Right hindlimb (tissue), 1 donor: ENCODE results near the gene ERCC6L.

Source experiments
- DNase-seq: peaks from one replicate; pipeline ENCODE4 v3.0.0-alpha.2; 2018

Gene ERCC6L

DNA sequence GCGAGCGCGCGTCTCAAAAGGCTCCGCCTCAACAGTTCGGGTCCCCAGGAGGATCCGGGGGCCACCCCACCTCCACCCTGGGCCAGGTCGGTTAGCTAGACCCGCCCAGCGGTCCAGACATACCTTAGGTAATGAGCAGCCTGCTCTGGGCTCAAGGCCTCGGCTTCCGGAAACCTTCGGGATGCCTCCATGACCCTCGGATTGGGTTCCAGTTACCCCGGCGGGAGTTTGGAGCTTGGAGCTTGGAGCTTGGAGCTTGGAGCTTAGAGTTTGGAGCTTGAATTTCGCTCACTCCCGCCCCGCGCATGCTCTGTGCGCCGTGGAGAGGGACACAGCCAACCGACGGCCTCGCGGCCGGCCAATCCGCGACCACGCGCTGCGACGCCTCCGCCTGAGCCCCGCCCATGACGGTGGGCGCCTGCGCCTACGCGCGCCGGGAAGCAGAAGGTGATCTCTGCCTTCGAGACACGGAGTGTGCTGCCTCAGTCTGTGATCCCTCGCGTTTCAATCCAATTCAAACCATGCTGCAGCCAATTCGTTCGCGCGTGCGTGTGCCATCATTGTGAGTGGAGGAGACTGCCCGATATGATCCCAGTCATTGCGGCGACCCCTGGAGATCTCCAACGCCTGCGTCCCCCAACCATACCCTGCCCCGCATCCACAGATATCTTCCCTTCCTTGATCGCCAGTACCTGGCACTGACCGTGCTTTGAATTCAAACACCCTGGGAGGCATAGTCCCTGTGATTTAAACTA, at the start of gene ERCC6L:
Gene ERCC6L, minus strand, starts transcription at position 307 of the 755 bp plus-strand sequence. Its CDS starts 116 bp downstream, at position 191.
- DNase-seq, result peak; percentile 93

DNA sequence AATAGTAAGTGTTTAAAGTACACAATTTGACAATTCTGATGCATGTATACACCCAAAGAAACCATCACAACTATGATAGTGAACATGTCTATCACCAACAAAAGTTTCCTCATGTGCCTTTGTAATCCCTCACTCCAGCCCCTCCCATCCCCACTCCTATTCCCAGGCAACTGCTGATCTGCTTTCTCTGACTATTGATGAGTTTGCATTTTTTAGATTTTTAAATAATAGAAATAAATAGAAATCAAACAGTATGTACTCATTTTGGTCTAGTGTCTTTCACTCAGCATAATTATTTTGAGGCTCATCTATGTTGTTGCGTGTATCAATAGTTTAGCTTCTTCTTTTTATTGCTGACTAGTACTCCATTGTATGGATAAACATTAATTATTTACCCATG, 43.5 kb upstream of the ERCC6L start:
- DNase-seq, result no peak

GRCh38 chrX:72280321-72280845, 41.6 kb upstream of the ERCC6L start:
- no peak for DNase-seq

GRCh38 chrX:72276478-72276953, 37.7 kb upstream of the ERCC6L start:
- DNase-seq, result no peak

DNA sequence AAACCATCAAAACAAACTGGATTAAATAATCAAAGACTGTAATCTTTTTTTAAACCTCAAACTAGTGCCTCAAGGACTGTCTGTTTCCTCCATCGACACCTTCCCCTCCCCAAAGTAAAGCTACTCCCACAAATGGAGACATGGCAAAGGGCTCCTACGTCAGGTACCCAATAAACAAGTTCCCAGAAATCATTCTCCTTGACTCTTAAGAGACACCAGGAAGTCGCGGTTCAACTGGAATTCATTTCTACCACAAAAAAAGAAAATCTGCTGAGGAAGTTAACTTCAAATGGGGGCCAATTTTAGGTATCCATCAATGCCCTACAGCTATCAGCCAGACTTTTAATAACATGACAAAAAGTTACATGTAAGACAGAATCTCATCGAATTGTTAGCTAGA, 35.7 kb upstream of the ERCC6L start:
- DNase-seq, result no peak

DNA sequence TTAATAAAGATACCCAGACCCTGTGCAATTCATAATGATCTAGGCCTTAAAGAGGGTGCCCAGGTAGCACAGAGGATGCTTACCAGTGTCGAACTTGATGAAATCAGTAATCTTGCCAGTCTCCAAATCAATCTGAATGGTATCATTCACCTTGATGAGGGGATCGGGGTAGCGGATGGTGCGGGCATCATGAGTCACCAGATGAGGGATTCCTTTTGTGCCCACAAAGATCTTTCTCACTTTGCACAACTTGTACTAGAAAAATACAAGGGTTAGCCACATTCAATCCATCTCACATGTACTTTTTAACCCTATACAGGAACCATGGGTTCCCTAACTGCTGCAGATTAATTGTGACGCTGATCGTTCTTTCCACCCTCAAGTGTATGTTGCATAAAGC, 34.9 kb upstream of the ERCC6L start:
- DNase-seq, result no peak

DNA sequence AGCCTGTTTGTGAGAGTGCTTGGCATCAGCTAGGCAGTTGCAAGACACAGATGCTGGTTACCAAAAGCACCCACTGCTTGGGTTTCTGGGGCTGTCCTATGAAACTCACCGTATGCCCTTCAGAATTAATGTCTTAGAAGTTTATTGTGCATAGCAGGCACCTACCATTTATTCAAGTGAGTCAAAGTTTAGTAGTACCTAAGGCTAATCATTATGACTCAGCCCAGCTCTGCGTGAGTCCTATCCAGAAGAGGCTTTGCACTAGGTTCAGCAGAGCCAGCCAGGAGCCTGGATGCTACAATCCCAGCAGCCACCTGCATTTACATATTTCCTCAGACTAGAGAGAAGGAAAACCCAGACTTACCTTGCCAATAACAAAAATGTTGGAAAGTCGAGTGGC, 34.0 kb upstream of the ERCC6L start:
- DNase-seq, result no peak

GRCh38 chrX:72271812-72272211, 33.0 kb upstream of the ERCC6L start:
- DNase-seq, result no peak

DNA sequence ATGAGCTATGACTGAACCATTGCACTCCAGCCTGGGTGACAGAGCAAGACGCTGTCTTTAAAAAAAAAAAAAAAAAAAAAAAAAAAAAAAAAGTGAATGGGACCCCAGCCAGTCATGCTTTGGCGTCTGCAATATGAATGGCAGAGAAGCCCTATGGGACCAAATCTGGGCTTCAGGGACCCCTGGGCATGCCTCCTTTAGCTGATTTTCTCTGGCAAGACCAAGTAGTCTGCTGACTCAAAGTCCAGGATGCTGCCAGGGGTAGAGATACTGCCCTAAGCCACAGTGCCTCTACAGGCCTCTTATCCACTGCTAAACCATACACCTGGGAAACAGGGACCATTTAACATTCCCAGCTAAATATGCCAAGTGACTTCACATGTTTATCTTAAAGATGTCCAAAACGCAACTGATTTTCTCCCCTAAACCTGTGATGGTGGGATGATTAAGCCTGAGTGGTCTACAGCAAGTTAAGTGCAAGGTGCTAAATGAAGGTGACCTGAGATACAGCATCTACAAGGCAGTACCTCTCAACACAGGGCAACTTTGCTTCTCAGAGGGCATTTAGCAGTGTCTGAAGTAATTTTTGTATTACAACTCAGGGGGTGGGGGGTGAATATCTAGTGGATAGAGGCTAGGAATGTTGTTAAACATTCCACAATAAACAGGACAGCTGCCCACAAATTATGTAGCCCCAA, 32.4 kb upstream of the ERCC6L start:
- DNase-seq, result no peak

- no peak for DNase-seq
These were observed 31.6 kb upstream of the ERCC6L start for GRCh38 chrX:72270316-72270866.

- DNase-seq, result no peak
These were observed 30.9 kb upstream of the ERCC6L start for GRCh38 chrX:72269671-72270251.

GRCh38 chrX:72268597-72269365, 30.0 kb upstream of the ERCC6L start:
- no peak for DNase-seq

- DNase-seq, result no peak
These were observed 26.4 kb upstream of the ERCC6L start for GRCh38 chrX:72265263-72265662.

GRCh38 chrX:72262077-72262476, 23.2 kb upstream of the ERCC6L start:
- DNase-seq, result no peak

DNA sequence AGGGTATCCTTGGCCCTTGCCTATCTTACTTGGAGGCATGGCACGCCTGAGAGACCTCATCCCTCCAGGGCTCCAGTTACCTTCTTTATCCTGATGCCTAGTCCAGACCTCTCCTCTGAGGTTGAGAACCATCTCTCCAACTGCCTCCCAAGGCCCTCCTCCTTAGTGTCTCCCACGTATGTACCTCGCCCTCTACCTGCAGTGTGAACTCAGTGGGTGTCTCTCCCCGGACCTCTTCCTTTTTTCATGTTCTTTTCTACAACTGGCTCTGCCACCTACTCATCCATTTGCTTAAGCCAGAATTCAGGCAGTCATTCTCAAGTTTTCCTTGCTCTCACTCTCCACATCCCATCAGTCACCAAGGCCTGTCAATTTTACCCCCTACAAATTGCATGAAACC, 21.6 kb upstream of the ERCC6L start:
- no peak for DNase-seq

DNA sequence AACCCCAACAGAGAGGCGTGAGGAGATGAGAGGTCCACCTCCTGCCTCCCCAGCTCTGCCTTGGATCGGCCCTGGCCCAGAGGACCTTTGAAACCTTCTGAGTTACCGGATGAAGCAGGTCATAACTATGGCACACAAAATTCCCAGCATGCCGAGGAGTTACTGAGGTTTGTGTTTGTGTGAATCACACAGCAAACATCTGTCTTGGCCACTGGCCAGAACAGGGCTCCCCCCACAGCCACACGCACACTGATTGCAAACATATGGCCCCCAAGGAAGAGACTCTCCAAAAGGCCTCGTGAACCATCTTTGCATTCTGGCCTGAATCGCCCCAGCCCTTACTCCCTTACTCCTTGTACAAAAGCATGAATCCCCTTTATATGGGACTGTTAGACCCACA, 19.3 kb upstream of the ERCC6L start:
- peak; percentile 24 for DNase-seq

- no peak for DNase-seq
These were observed 17.0 kb upstream of the ERCC6L start for GRCh38 chrX:72255864-72256263.

DNA sequence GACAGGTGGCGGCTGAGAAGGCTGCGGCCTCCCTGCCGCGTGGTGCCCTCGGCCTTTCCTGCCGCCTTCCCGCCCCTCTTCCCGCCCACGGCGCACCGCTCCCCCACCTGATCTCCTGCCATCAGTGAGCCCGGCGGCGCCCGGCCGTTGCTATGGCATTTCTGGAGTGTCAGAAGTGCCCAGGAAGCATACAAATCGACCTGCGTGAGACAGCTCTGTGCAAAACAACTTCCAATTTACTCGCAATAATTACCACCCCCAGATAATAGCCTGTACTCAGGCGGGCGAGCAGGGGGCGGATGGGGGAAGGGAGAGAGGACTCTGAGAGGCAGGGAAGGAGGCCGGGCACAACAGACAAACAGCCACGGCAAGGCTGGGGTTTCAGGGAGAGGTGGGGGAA, 16.6 kb upstream of the ERCC6L start:
- DNase-seq, result peak; percentile 20

GRCh38 chrX:72254816-72255215, 16.0 kb upstream of the ERCC6L start:
- DNase-seq, result no peak

DNA sequence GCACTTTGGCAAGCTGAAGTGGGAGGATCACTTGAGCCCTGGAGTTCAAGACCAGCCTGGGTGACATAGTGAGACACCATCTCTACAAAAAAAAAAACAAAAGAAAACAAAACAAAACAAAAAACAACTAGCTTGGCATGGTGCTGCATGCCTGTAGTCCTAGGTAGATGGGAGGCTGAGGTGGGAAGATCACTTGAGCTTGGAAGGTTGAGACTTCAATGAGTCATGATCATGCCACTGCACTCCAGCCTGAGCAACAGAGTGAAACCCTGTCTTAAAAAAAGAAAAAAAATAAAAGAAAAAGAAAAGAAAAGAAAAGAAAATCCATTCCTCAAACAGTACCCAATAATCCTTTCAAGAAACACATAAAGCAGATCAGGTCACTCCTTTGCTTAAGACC, 14.9 kb upstream of the ERCC6L start:
- no peak for DNase-seq

DNA sequence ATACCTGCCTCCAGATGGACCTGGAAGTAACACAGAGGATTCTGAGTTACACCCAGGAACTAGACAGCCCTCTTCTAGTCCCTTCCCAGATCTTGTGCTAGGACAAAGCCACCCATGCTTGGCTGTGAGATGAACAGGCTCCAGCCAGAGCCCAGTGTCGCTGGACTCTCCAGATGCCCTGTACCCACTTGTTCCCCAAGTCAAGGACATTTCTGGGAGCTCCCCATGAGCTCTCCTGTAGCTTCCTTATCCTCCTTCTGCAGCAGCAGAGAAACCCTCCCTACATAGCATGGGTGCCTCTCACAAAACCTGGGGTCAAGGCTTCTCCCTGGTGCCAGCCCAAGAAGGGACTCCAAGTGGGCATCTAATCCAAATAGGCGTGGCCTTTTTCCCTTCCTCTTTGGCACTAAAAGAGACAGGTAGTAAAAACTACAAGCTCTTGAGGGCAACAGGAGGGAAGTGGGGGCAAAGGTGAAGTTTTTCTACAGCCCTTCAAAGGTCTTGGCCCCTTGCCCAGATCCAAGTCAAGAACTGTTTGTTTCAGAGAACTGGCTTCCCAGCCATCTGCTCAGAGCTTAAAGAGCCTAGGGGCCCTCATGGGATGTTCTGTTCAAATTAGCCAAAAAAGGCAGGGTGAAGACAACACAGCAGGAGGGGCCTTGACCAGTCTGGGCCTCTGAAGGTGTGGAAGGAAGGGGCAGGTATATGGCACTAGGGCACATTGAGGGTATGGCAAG, 8.5 kb upstream of the ERCC6L start:
- no peak for DNase-seq
